ENCODE data around the gene BACH2.

- TF ChIP-seq CTCF (conservative IDR thresholded peaks at IDR 0.05 in 1 of 2, IDR thresholded peaks at IDR 0.05 in 1 of 2; ENCODE audit: low read depth in 1 of 2, low read length in 2 of 2) (no peak), EZH2 (IDR thresholded peaks at IDR 0.05; ENCODE audit: low read length, missing control alignments) (no peak)
Measured at GRCh38 chr6:90333928-90334327, 37.3 kb upstream of the BACH2 start.

All from fibroblast of lung (primary cell).